Right ventricle myocardium inferior (tissue), 1 donor: ENCODE results near the gene CTNND2. TPM values are rescaled to one million over a fixed set of nuclear protein-coding genes. Genes with fewer than 3 reads are reported as not detected.
"Not testable (repeated sequence)": the region's sequence is repeated elsewhere in the genome, so short reads cannot be mapped to it uniquely, and the experiment has no call there.

ENCODE experiments used
- ATAC-seq: fragments of 200-7000 bp; cut with Tn5 transposase; one replicate; pipeline ENCODE4 v1.9.1; 2020; ENCODE audit warnings: mild to moderate bottlenecking, moderate library complexity
- DNase-seq: peaks from one replicate; pipeline ENCODE4 v3.0.0; 2021; ENCODE audit errors: missing footprints
- intact Hi-C: fragments of 100-400 bp; cut with DNase I; formaldehyde crosslinking; loops from one replicate; pipeline ENCODE4 v1.11.0; 2022
- total RNA-seq: library from RNA; stranded (reverse); fragmentation: NEBNext Ultra II Directional; extraction: Animal tissue kit (Norgen Biotek cat#: 25700); gene quantifications from one replicate; pipeline ENCODE4 v1.2.1, GENCODE V29; 2021
- donor health status: DM: no; HTN: yes; CAD: no; lungs with severe emphysema.

Gene CTNND2
- total RNA-seq, 1 donor from 2014 or later = 1.7 TPM

- ATAC-seq (no peak), DNase-seq (no peak)
- intact Hi-C loops = no loop called here
Measured at GRCh38 chr5:11452852-11453251, 451.4 kb downstream of the CTNND2 start.

GRCh38 chr5:11449966-11450365 lies 454.3 kb downstream of the CTNND2 start:
- DNase-seq (no peak), ATAC-seq (no peak)
- intact Hi-C loops = no loop called here

- ATAC-seq (no peak), DNase-seq (no peak)
- intact Hi-C loops = no loop called here
Measured at GRCh38 chr5:11449217-11449616, 455.0 kb downstream of the CTNND2 start.

DNA sequence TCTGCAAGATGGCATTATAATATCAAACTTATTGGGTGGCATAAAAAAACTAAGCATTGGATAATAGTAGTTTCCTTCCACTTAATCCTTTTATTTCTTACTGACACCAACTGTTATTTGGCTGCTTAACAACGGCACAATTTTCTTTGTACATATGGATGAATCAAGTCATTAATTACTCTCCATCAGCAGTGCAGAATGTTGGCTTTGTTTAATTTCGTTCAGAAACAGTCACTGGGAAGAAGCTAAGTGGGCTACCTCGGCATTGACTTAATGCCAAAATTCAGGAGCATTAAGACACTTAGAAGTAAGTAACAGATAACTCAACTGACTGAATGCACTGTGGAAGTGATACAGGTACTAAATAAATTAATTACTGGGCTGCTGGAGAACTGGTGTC lies 460.4 kb downstream of the CTNND2 start:
- intact Hi-C loops = no loop called here
- no peak for ATAC-seq
- DNase-seq = no peak

DNA sequence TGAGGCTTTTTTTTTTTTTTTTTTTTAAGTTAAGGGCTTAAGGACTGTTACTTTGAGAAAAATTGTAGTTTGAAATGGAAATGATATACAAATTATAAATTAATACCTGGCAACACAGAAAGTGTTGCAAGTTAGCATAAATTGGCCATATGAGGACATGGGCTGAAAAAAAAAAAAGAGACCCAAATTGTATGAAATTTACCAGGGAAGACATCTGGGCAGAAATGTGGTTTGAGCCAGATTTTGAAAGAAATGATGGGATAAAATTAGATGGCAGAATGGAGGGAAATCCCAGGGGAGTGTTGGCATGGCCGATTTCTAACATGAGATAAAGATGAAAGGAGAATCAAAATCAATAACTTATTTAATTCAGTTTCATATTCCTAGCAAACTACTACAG lies 472.1 kb downstream of the CTNND2 start:
- DNase-seq (no peak), ATAC-seq (no peak)
- intact Hi-C loops = no loop called here

- no peak for DNase-seq
Measured at GRCh38 chr5:11429254-11429653, 475.0 kb downstream of the CTNND2 start.

DNA sequence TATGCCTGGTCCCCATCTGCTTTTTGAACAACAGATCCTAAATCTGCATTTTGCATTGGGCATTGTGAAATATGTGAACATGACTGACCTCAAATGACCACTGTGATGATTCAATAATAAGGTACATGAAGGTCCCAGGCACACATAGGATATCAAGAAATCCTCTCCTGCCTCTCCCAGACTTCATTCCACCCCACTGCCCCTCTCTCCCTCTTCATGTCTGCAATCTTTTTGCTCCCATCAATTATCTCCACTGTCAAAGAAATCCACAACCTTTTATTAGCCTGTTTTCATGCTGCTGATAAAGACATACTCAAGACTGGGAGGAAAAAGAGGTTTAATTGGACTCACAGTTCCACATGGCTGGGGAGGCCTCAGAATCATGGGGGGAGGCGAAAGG lies 476.7 kb downstream of the CTNND2 start:
- intact Hi-C loops = no loop called here
- DNase-seq = no peak
- no peak for ATAC-seq

More at GRCh38 chr5:11429254-11429653, 475.0 kb downstream of the CTNND2 start:
- no peak for ATAC-seq
- intact Hi-C loops = no loop called here

DNA sequence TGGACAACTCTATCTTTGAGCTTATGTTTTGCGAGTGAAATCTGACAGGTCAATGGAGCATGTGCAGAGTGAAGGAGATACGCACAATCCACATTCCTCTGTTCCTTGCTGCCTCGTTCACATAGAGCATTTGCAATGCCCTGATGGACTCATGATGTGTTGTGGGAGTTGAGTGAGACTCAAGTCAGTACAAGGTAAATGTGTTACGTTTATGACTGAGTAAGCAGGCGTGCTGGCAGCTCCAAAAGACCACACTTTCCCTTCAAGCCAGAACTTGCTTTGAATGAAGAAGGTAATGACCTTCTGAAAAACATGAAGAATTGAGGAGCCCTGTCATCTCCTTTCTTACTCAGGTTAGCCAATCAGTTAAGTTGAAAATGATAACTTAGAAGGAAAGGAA lies 477.8 kb downstream of the CTNND2 start:
- no peak for ATAC-seq
- intact Hi-C loops = no loop called here
- no peak for DNase-seq

GRCh38 chr5:11422342-11422741 lies 481.9 kb downstream of the CTNND2 start:
- ATAC-seq = no peak
- no peak for DNase-seq
- intact Hi-C loops = no loop called here

GRCh38 chr5:11420969-11421368 lies 483.3 kb downstream of the CTNND2 start:
- no peak for DNase-seq
- no peak for ATAC-seq
- intact Hi-C loops = no loop called here

DNA sequence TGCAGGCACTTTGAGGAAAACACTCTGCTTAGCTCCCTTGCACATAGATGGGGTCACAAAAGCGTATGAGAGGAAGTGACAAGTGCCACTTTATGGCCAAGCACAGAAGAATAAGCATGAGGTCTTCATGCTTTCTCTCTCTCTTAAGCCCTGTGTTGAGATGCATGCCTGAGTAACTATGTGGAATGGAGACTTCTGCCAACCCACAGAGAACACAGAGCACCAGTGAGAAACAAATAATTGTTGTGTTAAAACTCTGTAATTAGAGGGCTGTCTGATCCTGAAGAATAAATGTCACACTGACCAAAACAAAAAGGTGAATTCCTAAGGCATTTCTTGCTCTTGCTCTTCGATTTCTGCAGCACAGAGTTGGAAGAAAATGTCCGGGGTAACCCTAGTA lies 488.5 kb downstream of the CTNND2 start:
- intact Hi-C loops = no loop called here
- ATAC-seq = no peak
- no peak for DNase-seq

DNA sequence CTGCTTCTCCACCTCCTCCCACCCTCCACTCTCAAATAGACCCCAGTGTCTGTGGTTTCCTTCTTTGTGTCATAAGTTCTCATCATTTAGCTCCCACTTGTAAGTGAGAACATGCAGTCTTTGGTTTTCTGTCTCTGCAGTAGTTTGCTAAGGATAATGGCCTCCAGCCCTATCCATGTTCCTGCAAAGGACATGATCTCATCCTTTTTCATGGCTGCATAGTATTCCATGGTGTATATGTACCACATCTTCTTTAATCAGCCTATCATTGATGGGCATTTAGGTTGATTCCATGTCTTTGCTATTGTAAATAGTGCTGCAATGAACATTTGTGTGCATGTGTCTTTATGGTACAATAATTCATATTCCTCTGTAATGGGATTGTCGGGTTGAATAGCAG lies 489.5 kb downstream of the CTNND2 start:
- DNase-seq, ATAC-seq, intact Hi-C loops: not testable (repeated sequence)

DNA sequence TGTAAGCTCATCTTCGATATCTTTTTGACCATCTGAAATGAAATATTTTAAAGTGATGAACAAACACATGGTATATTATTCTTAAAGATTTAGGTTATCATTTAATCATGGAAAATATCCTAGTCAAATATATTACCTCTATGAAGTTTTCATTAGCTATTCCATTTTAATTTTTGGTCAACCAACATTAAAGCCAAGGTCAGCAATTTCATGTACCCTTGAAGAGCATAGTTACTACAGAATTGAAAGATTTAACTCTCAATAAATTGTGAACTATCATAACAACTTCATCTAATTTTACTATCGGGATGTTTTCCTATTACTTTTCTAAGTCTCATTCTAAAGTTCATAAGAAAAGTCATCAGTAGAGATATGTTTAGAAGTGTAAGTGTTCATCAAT lies 492.6 kb downstream of the CTNND2 start:
- ATAC-seq (no peak), DNase-seq (no peak)
- intact Hi-C loops = no loop called here

- ATAC-seq (no peak), DNase-seq (no peak)
- intact Hi-C loops = no loop called here
Measured at GRCh38 chr5:11407556-11408145, 496.6 kb downstream of the CTNND2 start.

DNA sequence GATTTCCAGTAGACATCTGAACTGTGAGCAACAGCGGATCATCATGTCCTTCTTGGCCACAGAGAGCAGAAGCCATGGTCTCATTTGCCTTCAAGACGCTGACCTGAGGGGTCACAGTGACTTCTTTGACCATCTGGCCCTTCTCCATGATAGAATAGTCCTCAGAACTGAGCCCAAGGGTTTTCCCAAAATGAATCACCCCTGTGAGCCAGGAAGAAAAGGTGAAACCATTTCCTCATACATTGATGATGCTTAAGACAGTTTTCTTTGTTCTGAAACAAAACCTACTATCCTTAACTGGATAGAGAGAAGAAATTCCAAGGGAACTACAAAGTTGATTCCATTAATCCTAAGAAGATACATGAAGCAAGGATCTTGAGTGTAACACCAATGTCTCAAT lies 503.9 kb downstream of the CTNND2 start:
- intact Hi-C loops = no loop called here
- no peak for ATAC-seq
- DNase-seq = no peak

- intact Hi-C loops = no loop called here
- DNase-seq (no peak), ATAC-seq (peak; percentile 94)
Measured at GRCh38 chr5:11398728-11399127, 505.5 kb downstream of the CTNND2 start.

DNA sequence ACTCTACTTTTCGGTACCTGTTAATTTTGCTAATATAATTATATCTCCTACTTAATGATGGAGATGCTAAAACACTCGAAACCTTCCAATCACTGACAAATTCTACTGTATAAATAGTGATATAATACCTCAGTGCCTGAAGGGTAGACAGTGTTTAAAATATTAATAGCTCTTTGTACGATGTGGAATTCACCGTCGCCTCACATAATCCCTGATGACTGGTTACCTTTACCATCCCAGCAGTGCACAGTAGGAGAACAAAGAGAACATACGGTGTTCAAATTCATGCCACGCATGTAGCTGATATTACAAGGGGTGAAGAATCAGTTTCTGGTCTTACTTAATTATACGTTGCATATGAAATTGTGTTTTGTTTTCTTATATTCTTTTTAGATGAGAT lies 506.7 kb downstream of the CTNND2 start:
- no peak for ATAC-seq
- DNase-seq = no peak
- intact Hi-C loops = no loop called here

DNA sequence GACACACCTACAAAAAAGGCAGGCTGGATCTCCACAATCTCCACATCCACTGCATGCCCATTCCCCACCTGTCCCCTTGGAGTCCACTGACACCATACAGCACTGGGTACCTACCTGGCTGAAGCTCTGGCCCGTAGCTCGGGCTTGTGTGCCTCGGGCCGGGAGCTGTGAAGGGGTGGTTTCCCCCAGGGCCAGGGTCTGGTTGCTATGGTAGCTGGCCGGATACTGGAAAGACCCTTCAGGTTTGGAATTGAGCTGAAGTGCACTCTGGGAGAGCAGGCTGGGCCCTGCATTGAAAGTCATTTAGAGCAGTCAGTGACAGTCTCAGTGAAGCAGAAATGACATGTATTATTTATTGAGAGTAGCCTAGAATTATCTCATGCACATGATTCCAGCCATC lies 507.3 kb downstream of the CTNND2 start:
- ATAC-seq (no peak), DNase-seq (no peak)
- intact Hi-C loops = no loop called here

DNA sequence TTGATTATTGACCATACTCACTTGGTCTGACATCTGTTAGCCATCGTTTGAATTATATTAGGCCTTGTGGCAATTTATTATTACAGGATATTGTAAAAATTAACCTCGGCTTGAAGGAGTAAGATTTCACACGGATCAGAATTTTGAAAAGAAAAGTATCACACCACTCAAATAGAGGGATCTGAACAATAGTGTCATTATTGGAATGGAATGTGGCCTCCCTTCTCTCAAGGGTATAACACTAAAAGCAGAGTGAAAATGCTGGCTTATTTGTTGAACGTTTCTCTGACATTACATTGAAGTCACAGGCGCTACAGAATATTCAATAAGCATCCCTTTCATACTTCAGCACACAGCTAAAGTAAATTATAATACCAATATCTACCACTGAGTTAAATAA lies 509.3 kb downstream of the CTNND2 start:
- ATAC-seq (no peak), DNase-seq (no peak)
- intact Hi-C loops = no loop called here

GRCh38 chr5:11390291-11390767 lies 513.9 kb downstream of the CTNND2 start:
- ATAC-seq (no peak), DNase-seq (no peak)
- intact Hi-C loops = no loop called here

DNA sequence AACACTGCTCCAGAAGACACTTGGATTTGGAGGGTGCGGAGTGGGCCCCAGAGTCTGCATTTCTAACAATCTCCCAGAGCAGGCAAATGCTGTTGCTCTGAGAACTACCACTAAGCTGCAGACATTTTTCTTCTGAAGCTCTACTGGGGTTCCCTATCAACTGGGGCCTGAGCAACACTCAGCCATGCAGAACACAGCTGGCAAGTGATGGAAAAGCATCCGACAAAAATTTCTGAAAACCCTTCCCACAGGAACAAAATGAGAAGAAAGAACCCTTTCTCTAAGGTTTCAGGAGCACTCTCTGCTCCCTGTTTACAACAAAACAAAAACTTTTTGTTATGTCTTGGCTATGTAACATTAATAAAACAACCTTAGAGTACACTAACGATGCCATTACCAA lies 516.9 kb downstream of the CTNND2 start:
- ATAC-seq (no peak), DNase-seq (no peak)
- intact Hi-C loops = no loop called here
